Osteocyte (in vitro differentiated cells): ENCODE results near the gene SLC44A1. TPM values are rescaled to one million over a fixed set of nuclear protein-coding genes. Genes with fewer than 3 reads are reported as not detected.

ENCODE experiments used
- DNase-seq: peaks from one replicate; pipeline ENCODE4 v3.0.0; 2021; ENCODE audit warnings: mixed read lengths; ENCODE audit not compliant: unreplicated experiment; ENCODE audit errors: extremely low spot score
- H3K27ac Mint-ChIP-seq: one replicate; pipeline ENCODE4 v1.8.0; 2021; ENCODE audit warnings: mild to moderate bottlenecking, mixed read lengths; ENCODE audit not compliant: unreplicated experiment
- H3K27me3 Mint-ChIP-seq: one replicate; pipeline ENCODE4 v1.8.0; 2021; ENCODE audit warnings: mixed read lengths; ENCODE audit not compliant: unreplicated experiment
- H3K36me3 Mint-ChIP-seq: one replicate; pipeline ENCODE4 v1.8.0; 2021; ENCODE audit warnings: mixed read lengths; ENCODE audit not compliant: unreplicated experiment
- H3K4me1 Mint-ChIP-seq: one replicate; pipeline ENCODE4 v1.8.0; 2021; ENCODE audit warnings: mixed read lengths; ENCODE audit not compliant: unreplicated experiment
- H3K4me3 Mint-ChIP-seq: one replicate; pipeline ENCODE4 v1.8.0; 2021; ENCODE audit warnings: mild to moderate bottlenecking, moderate library complexity, mixed read lengths; ENCODE audit not compliant: unreplicated experiment
- H3K9me3 Mint-ChIP-seq: one replicate; pipeline ENCODE4 v1.8.0; 2021; ENCODE audit warnings: mixed read lengths; ENCODE audit not compliant: unreplicated experiment
- total RNA-seq: library from RNA; stranded (reverse); gene quantifications from 2 replicates; pipeline ENCODE4 v1.2.1, GENCODE V29; 2021
- TF ChIP-seq, protein P1 (sequence below): fragments of 200-600 bp; sonication (generic); IDR thresholded peaks from 2 replicates; pipeline ENCODE4 v1.5.0; 2021; ENCODE audit warnings: antibody characterized with exemption, mild to moderate bottlenecking, moderate library complexity

SLC44A1 gene
- total RNA-seq, 1 donor from 2014 or later, result 30.2 TPM

DNA sequence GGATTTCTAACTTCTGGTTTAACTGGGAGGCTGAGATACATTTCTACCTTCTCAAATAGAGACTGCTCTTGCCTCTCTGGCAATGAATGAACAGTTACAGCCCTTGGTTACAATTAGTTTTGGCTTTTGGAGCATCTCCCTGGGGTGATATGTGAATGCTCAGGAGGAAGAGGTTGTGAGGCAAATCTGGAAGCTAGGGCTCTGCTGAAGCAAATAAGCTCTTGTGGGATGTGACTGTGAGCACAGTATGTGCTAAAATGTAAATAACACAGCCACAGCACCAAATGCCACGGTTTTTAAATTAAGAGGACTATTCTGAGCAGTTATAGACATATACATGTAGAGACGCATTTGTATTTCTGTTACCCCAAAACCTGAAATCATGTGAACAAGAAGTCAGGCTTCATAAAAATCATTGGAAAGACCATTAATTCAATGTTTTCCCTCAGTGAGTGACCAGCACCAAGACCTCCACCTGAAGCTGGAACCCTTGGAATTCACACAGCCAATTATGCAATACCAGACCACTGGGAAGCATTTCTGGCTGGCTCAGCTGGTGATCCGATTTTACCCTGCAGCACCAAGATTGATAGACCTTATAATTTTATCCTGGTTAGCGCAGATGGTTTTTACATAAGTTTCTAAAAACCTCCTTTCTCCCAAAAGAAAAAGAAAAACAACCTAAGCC, 3.0 kb upstream of the SLC44A1 start:
- no peak overlapping the region for H3K4me3 Mint-ChIP-seq
- H3K36me3 Mint-ChIP-seq, result no peaks in the 10 kb centered on the region
- H3K9me3 Mint-ChIP-seq, result no peaks in the 10 kb centered on the region
- no peak for DNase-seq
- TF ChIP-seq, protein P1, sequence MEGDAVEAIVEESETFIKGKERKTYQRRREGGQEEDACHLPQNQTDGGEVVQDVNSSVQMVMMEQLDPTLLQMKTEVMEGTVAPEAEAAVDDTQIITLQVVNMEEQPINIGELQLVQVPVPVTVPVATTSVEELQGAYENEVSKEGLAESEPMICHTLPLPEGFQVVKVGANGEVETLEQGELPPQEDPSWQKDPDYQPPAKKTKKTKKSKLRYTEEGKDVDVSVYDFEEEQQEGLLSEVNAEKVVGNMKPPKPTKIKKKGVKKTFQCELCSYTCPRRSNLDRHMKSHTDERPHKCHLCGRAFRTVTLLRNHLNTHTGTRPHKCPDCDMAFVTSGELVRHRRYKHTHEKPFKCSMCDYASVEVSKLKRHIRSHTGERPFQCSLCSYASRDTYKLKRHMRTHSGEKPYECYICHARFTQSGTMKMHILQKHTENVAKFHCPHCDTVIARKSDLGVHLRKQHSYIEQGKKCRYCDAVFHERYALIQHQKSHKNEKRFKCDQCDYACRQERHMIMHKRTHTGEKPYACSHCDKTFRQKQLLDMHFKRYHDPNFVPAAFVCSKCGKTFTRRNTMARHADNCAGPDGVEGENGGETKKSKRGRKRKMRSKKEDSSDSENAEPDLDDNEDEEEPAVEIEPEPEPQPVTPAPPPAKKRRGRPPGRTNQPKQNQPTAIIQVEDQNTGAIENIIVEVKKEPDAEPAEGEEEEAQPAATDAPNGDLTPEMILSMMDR, result no peak
- H3K27ac Mint-ChIP-seq, result no peak overlapping the region
- H3K4me1 Mint-ChIP-seq, result peaks cover 34% of the 10 kb centered on the region
- H3K27me3 Mint-ChIP-seq, result peaks cover 31% of the 10 kb centered on the region

DNA sequence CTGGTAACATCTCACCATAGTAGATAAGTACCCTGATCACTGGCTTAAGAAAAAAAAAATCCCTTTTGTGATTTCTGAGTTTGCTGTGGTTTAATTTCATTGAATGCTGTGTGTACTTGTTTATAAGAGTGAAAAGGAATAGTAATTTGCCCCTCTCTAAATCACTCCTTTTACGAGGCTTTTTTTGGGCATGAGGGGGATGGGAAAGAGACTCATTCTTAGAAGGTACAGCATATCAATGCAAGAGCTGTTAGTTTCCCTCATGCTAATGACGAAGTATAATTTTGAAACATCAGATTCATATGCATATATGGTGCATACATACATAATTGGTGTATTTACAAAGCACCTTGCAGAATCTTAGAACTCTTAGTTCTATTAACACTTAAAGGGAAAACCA, 2.4 kb upstream of the SLC44A1 start:
- Mint-ChIP-seq H3K36me3 (no peaks in the 10 kb centered on the region), H3K4me3 (no peak overlapping the region), H3K4me1 (peaks cover 38% of the 10 kb centered on the region), H3K27me3 (peaks cover 31% of the 10 kb centered on the region), H3K9me3 (no peaks in the 10 kb centered on the region), H3K27ac (no peak overlapping the region)
- TF ChIP-seq, protein P1, result no peak
- no peak for DNase-seq

DNA sequence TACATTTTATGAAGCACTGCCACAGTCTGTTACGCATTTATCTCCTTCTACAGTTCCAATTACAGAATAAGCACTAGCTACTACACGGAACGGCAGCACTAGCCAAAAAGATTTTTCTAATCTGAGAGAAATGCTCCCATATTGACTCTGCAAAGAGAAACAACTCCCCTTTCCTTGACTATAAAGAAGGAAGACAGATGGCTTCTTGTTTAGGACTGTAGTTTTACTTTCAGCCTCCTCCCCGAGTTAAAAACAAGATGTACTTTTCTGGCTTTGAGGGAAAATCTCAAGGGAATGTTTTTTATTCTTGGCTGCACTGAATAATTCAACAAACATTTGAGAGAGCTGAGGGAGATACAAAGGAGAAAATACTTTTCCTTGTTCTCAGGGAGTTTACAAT, 1.9 kb upstream of the SLC44A1 start:
- H3K36me3 Mint-ChIP-seq, result no peaks in the 10 kb centered on the region
- TF ChIP-seq, protein P1, result no peak
- DNase-seq, result no peak
- no peaks in the 10 kb centered on the region for H3K9me3 Mint-ChIP-seq
- peak overlapping the region; percentile 28 for H3K27ac Mint-ChIP-seq
- H3K4me3 Mint-ChIP-seq, result peak overlapping the region; percentile 43
- H3K4me1 Mint-ChIP-seq, result peaks cover 38% of the 10 kb centered on the region
- peaks cover 31% of the 10 kb centered on the region for H3K27me3 Mint-ChIP-seq

DNA sequence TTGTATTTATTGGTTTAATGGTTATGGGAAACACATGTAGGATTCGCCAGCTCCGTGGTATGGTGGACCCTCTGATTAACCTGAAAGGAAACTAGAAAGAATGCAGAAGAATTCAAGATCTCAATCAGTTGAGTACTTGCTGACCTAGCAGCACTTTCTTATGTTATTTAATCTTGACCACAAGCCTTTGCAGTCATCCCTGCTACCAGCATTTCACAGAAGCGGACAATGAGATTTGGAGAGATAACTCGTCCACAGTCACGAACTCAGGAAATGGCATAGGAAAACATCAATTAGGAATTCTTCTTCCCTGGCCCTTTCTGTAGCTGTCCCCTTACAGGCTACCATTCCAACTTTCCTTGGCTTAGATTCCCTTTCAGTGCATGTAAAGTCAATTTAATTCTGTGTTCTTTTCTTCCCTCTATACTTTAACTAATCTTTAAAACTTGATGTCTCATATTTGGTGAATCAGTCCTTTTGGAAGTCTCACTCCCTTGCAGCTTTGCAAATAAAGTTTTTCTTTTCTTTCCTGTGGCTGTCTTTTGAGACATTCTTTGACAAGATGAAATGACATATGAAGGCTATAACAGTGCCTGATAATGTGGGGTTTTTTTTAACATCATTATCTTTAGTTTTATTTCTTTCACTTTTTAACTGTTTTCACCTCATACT, 1.3 kb upstream of the SLC44A1 start:
- H3K4me3 Mint-ChIP-seq, result no peak overlapping the region
- no peaks in the 10 kb centered on the region for H3K9me3 Mint-ChIP-seq
- H3K36me3 Mint-ChIP-seq, result no peaks in the 10 kb centered on the region
- TF ChIP-seq, protein P1, result no peak
- no peak for DNase-seq
- H3K27ac Mint-ChIP-seq, result peak overlapping the region; percentile 28
- H3K4me1 Mint-ChIP-seq, result peaks cover 38% of the 10 kb centered on the region
- H3K27me3 Mint-ChIP-seq, result peaks cover 31% of the 10 kb centered on the region

DNA sequence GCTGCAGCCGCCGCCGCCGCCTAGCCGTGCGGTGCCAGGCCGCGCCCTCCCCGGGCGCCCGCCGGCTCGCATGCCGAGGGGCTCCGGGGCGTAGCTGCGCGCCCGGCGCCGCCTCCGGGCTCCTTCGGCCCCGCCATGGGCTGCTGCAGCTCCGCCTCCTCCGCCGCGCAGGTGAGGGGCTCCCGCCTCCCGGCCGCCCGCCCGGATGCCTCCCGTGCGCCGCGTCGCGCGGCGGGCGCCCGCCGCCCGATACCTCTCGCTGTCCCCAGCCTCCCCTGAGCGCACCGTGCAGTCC, 230 bp downstream of the SLC44A1 start:
- Mint-ChIP-seq H3K36me3 (no peaks in the 10 kb centered on the region), H3K4me1 (peaks cover 38% of the 10 kb centered on the region), H3K27me3 (peaks cover 18% of the 10 kb centered on the region), H3K27ac (no peak overlapping the region), H3K9me3 (no peaks in the 10 kb centered on the region), H3K4me3 (peak overlapping the region; percentile 90)
- TF ChIP-seq, protein P1, result no peak
- no peak for DNase-seq
